GM19099 (cell line): ENCODE results near the gene SCN5A.

Experiments
- POLR2A ChIP-seq: IDR thresholded peaks from 3 replicates; pipeline ENCODE4 v1.6.1; 2011; ENCODE audit warnings: low read depth; ENCODE audit not compliant: insufficient read length; ENCODE audit errors: extremely low read depth

Gene SCN5A

DNA sequence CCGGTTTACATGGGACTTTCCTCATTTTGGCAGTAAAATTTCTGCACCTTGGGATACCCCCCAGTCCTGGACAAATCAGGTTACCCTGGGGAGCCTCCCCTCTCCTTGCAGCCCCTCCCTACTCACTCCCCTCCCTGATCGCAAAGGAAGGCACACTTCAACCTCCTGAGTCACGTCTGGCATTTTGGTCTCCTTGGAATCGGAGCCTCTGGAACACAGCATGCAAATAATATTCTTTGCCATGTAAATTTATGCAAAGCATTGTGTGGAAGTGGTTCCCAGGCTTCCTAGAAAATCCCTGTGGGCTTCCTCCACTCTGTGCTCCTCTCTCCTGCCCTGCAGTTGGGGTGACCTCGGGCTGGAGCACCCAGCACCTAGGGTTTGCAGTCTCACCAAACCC is 11.6 kb downstream of the SCN5A start:
- TF ChIP-seq POLR2A = no peak

GRCh38 chr3:38636881-38637280 is 12.6 kb downstream of the SCN5A start:
- TF ChIP-seq POLR2A = no peak

DNA sequence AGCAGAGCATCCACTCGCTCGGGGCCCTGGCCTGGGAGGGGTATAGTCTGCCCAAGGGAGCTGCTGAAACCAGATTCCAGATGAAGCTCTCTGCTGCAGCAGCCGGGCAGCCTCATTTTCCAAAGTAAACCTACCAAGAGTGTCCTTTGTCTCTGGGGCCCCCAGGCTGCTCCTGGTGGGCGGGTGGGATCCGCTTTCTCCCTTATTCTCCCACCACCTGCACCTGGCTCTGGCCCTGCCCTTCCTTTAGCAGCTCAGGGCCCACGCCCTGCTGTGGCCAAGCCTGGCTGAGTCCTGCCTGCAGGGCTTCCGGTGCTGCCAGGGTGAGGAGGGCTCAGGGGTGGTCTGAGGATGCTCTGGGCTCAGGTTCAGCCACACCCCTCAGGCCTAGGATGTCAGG is 13.0 kb downstream of the SCN5A start:
- no peak for TF ChIP-seq POLR2A

- no peak for TF ChIP-seq POLR2A
Measured at GRCh38 chr3:38634111-38634510, 15.4 kb downstream of the SCN5A start.

DNA sequence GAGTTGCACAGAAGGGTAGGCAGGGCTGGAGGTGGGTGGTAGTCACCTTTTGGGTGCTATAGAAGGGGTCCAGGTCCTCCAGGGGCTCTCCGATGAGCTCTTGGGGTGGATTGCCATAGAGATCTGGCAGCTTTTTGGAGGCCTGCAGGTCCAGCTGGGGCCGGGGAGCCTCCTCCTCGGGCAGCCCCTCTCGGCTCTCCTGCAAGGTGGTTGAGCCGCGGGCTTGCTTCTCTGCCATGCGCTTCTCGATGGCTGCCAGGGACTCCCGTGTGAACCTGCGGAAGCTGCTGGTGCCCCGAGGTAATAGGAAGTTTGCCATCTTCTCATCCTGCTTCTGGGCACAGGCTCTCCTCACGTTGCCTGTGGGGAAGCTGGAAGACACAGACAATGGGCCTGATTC is 16.5 kb downstream of the SCN5A start:
- no peak for TF ChIP-seq POLR2A

- no peak for TF ChIP-seq POLR2A
Measured at GRCh38 chr3:38630606-38631005, 18.9 kb downstream of the SCN5A start.

DNA sequence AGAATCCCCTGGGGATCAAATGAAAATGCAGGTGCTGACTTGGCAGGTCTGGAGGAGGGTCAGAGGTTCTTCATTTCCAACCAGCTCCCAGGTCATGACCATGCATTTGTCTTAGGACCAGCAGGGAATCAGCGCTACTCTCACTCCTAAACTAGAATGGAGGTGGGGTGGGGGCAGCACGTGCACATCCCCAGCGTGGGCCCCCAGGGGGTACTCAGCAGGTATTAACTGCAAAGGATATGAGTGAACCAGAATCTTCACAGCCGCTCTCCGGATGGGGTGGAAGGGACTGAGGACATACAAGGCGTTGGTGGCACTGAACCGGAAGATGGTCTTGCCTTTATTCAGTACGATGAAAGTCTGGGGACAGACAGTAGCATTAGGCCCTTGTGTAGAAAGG is 19.4 kb downstream of the SCN5A start:
- no peak for TF ChIP-seq POLR2A

DNA sequence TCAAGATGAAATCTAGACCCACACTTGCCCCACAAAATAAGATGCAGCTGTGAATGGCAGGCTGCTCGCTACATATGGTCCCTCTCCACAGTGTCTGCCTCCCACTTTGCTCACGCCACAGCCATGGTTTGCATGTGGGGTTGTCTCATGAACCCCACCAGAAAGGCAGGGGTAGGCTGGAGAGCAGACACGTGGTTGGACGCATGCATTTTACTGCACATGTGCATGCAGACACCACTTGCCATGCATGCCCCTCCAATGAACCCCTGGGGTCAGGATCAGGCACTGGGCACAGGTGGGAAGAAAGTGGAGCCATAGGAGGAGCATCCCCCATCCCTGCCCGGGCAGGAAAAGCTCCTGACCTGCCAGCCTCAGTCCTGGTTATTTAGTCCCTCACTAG is 20.7 kb downstream of the SCN5A start:
- no peak for TF ChIP-seq POLR2A

DNA sequence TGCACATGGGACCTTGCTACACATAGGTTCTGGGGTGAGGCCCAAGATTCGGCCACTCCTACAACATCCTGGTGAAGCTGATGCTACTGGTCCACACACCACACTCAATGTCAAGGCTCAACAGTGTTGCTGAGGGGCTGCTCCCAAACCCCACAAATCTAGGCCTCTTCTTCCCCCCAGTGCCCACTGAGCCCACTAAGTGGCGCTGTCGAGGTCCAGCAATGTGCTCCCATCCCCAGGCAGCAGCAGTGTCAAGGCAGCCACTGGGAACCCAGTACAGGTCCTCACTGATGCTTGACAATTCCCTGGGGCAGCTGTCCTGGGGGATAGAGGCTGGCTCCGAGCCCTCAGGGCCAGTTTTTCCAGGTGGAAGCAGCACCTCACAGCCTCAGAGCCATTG is 21.5 kb downstream of the SCN5A start:
- TF ChIP-seq POLR2A = no peak

GRCh38 chr3:38626171-38626570 is 23.3 kb downstream of the SCN5A start:
- TF ChIP-seq POLR2A = no peak

- TF ChIP-seq POLR2A = no peak
Measured at GRCh38 chr3:38623539-38623938, 25.9 kb downstream of the SCN5A start.

DNA sequence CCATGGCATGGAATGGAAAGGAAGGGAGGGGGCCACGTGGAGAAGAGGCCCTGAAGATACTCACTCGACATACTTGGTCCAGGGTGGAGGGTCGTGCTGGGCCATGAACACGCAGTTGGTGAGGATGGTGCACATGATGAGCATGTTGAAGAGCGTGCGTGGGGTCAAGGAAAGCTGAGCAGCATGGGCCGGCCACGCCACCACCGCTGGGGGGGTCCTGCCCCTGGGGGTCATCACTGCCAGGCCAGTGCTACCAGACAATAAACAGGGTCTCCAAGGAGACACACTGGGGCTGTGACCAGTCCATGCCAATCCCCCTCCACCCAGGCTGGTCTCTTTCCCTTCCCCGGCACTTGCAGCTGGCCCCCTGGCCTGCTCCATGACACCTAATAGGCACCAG is 27.2 kb downstream of the SCN5A start:
- no peak for TF ChIP-seq POLR2A

DNA sequence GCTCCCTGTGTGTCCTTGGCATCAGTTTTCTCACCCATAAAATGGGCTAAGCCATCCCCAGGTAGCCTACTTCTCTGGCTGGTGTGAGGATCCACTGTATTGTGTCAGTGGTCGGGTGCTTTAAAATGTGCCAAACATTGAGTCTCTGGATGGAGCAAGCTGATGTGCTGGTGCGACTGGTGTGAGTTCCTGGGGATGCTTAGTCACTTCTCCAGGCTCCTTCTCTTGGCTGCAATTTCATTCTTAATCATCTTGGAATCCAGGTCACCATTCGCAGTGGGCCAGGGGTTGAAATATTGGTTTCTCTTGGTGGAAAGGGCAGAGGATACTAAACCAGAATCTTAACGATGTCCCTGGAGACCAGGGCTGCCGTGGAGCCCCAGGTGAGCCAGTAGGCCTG is 29.3 kb downstream of the SCN5A start:
- TF ChIP-seq POLR2A = no peak

DNA sequence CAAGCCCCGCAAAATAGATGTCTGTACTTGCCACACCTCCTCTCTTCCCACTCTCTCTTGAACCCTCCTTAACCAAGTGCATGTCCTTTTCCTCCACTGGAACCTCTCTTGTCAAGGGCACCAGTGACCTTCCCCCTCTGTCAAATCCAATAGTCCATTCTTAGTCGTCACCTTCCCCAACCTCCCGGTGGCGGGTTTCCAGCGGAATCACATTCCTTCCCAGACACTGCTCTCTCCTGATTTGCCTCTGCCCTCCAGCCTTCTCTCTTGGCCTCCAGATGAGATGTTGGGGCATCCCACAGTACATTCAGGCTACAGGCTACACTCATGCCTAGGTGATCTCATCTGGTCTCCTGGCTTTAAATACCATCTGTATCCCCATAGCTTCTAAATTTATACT is 31.1 kb downstream of the SCN5A start:
- TF ChIP-seq POLR2A = no peak

DNA sequence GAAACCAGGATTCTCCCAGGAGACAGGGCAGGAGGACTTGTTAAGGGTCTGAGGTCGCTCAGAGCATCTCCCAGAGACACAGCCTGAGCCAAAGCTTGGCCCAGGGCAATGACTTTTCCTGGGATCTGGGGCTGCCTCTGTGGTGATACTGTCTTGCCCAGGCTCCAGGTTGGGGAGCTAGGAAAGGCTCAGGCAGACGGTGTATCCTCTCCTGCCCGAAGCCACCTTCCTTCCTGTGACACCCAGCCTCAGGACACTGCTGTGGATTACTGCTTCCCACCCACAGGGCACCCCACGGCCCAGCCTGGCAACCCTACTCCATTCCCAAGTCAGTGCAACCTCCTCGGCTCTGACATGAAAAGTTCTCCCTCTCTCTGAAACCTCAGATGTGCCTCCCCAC is 31.9 kb downstream of the SCN5A start:
- TF ChIP-seq POLR2A = no peak

- TF ChIP-seq POLR2A = no peak
Measured at GRCh38 chr3:38617137-38617536, 32.4 kb downstream of the SCN5A start.

DNA sequence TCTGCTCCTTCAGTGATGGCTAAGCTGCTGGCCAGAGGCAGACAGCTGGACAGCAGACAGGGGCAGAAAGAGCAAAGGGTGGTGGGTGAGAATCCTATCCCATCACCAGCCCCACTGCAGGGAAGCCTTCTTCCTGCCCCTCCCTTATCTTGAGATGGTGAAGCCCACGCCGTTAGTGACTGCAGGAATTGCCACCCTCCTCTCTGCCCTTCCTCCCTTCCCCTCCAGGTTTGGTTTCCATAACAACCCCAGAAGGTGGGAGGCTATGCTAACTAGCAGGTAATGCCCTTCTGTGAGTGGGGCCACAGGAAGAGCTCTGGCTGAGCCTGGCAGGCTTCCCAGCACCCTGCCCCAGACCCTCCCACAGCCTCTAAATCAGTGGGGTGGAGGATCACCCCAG is 32.8 kb downstream of the SCN5A start:
- TF ChIP-seq POLR2A = no peak

DNA sequence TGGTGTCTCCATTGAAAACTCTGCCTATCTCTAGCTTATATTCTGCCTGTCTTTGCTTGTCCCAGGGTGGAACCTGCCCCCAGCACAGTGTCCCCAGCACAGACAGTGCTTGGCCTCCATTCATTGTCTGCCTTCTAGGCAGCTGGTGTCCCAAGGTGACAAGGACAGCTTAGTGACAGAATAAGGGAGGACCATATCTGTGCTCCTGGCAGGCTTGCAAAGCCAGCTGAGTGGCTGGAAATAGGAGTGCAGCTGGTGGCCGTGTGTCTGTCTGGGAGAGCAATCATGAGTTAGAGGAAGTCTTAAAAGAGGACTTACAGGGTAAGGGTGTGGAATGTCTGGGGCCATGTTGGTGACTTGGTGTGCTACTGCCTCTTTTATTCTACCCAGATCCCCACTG is 33.4 kb downstream of the SCN5A start:
- no peak for TF ChIP-seq POLR2A

GRCh38 chr3:38614651-38615352 is 34.7 kb downstream of the SCN5A start:
- TF ChIP-seq POLR2A = no peak
